Choroid plexus epithelial cell (primary cell): ENCODE results near the gene CCDC85B.

ENCODE experiments used
- DNase-seq: peaks from one replicate; pipeline ENCODE4 v3.0.0-alpha.2; 2010; ENCODE audit warnings: low read depth
- H3K4me3 ChIP-seq: 2 replicates; pipeline ENCODE4 v1.5.1; 2011; ENCODE audit warnings: low read depth, mild to moderate bottlenecking, control low read depth, low read length, moderate library complexity
- TF ChIP-seq, protein P1 (sequence below): conservative IDR thresholded peaks from 2 replicates; pipeline ENCODE4 v1.5.1; 2011; ENCODE audit warnings: low read depth, mild to moderate bottlenecking, control low read depth, inconsistent platforms, low read length, moderate library complexity

Gene CCDC85B

GRCh38 chr11:65849771-65850216, 40.7 kb upstream of the CCDC85B start:
- H3K4me3 ChIP-seq: no peak overlapping the region
- DNase-seq: peak; percentile 4
- TF ChIP-seq, protein P1, sequence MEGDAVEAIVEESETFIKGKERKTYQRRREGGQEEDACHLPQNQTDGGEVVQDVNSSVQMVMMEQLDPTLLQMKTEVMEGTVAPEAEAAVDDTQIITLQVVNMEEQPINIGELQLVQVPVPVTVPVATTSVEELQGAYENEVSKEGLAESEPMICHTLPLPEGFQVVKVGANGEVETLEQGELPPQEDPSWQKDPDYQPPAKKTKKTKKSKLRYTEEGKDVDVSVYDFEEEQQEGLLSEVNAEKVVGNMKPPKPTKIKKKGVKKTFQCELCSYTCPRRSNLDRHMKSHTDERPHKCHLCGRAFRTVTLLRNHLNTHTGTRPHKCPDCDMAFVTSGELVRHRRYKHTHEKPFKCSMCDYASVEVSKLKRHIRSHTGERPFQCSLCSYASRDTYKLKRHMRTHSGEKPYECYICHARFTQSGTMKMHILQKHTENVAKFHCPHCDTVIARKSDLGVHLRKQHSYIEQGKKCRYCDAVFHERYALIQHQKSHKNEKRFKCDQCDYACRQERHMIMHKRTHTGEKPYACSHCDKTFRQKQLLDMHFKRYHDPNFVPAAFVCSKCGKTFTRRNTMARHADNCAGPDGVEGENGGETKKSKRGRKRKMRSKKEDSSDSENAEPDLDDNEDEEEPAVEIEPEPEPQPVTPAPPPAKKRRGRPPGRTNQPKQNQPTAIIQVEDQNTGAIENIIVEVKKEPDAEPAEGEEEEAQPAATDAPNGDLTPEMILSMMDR: no peak

DNA sequence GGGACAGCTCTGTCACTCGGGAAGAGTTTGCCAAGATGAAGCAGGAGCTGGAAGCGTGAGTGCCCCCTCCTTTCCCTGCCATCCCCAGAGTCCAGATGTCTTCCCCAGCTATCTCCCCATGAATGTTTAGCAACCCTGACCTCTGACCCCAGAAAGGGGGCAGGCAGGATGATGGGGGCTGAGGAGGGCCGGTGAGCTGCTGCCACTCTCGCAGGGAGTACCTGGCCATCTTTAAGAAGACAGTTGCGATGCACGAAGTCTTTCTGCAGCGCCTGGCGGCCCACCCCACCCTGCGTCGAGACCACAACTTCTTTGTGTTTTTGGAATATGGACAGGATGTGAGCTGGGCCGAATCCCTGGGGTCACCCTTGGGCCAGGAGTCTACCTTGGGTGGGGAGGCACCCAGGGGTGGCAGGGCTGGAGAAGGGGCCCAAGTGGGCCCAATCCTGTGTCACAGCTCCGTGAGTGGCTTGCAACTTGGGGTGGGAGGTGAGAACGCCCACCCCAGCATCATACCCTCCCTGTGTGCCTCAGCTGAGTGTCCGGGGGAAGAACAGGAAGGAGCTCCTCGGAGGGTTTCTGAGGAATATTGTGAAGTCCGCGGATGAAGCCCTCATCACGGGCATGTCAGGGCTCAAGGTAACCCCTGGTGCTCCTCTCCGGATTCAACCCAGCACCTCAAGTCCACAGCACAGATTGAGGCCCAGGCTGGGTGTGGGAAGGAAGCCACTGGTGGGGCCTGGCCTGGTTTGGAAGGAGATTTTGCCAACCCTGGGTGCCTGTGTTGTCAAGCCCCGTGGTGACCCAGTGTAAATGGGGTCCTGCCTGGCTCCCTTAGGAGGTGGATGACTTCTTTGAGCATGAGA, 40.0 kb upstream of the CCDC85B start:
- DNase-seq: peak; percentile 5
- no peak overlapping the region for H3K4me3 ChIP-seq
- TF ChIP-seq, protein P1: no peak

GRCh38 chr11:65851083-65851579, 39.3 kb upstream of the CCDC85B start:
- no peak overlapping the region for H3K4me3 ChIP-seq
- peak; percentile 33 for DNase-seq
- TF ChIP-seq, protein P1: peak; percentile 63

DNA sequence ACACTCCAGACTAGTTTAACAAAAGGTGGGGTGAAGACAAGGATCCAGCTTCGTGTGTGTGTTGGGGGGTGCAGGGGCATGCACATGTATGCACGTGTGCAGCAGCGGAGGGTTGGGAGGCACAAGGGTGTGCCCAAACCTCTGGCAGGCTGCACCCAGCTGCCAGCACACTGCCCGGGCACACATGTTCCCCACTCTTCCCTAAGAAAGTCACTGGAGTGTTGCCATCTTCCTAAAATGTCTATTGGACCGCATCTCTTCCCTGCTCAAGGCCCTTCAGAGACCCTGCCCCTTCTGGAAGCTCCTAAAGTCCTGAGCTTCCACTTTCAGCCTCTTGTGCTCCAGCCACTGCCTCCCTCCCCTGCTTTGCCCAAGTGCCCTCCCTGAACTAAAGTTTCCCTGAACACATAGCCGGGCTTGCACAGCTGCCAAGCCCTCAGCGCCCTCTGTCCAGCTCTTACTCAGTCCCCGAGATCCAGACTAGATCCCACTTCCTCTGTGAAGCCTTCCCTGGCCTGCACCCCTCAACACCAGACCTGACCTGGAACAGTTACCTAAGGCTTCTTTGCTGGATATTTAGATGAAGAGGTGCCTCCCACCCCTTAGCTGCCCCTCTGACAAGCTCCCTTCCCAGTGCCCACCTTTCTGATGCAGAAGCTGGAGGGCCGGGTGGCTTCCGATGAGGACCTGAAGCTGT, 38.5 kb upstream of the CCDC85B start:
- peak; percentile 5 for DNase-seq
- no peak overlapping the region for H3K4me3 ChIP-seq
- TF ChIP-seq, protein P1: no peak

DNA sequence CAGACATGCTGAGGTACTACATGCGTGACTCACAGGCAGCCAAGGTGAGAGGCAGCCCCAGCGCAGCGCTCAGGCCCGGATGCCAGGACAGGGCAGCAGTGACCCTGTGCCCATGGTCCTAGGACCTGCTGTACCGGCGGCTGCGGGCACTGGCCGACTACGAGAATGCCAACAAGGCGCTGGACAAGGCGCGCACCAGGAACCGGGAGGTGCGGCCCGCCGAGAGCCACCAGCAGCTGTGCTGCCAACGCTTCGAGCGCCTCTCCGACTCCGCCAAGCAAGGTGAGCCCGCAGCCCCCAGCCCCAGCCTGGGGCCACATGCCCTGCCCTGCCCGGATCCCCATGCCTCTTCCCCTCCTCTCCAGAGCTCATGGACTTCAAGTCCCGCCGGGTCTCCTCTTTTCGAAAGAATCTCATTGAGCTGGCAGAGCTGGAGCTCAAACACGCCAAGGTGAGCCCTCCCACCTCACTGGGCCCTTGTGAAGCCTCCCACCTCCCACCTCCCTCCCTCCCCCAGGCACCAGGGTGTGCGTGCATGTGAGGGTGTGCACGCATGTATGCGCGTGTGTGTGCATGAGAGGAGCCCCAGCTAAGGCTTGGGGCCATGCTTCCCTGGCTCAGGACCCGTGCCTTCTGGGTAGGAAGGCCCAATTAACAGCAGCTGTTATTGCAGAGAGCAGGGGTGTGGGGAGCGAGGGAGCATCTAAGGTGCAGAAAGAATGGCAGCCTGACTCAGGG, 37.8 kb upstream of the CCDC85B start:
- H3K4me3 ChIP-seq: no peak overlapping the region
- TF ChIP-seq, protein P1: no peak
- DNase-seq: peak; percentile 10

DNA sequence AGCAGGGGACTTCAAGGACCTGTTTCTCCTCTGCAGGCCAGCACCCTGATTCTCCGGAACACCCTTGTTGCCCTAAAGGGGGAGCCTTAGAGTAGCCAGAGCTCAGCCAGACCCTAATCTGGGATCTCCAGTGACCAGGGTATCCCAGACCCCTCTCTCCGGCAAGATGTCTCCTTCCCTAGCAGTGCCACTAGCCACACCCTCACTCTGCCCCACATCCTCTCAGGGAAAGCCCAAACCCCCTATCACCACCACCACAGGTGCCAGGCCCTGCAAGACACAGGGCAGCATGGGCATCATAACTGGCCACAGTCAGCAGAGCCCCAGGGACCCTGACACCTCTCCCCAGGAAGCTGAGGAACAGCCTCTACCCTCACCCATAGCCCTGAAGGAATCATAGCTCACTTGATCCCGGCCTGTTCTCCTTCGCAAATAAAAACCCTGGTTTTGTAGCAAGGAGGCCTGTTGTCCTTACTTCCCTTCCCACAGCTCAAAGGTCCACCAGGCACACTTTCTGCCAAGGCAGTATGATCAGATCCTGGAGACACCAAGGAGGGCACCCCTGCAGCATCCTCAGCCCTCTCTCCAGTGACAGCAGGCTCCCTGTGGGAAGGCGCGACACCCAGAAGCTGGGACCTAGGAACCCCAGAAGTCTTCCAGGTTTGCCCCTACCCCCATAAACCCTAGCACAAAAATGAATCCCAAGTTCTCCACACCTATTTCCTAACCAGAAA, 37.1 kb upstream of the CCDC85B start:
- no peak overlapping the region for H3K4me3 ChIP-seq
- TF ChIP-seq, protein P1: peak; percentile 30
- DNase-seq: no peak
